Adrenal gland (tissue), 12 donors: ENCODE data around the gene B3GNT2. TPM values are rescaled to one million over a fixed set of nuclear protein-coding genes. Genes with fewer than 3 reads are reported as not detected.
A peak's percentile ranks its signal among the peaks of the same experiment; 100 is the strongest.
"Not testable (repeated sequence)": the region's sequence is repeated elsewhere in the genome, so short reads cannot be mapped to it uniquely, and the experiment has no call there.

Experiments
- DNase-seq, 7 donors: peaks; one replicate each; pipeline ENCODE4 v3.0.0-alpha.2; 2019 to 2020
- H3K27ac ChIP-seq, 5 donors: fragments of 200-600 bp; sonication (generic) in 4 of 5; 1 replicate in 3 of 5; 2 replicates in 2 of 5; pipeline versions ENCODE4 v1.5.1 to v1.8.0; 2016 to 2020; ENCODE audit warnings: mild to moderate bottlenecking in 1 of 5
- H3K27me3 ChIP-seq: fragments of 200-600 bp; 2 replicates; pipeline ENCODE4 v1.8.0; 2021
- H3K36me3 ChIP-seq, 2 donors: fragments of 200-600 bp; replicated peaks in 1 of 2; 1 replicate in 1 of 2; 2 replicates in 1 of 2; pipeline versions ENCODE4 v1.5.1 to v1.8.0; 2018 to 2022
- H3K4me1 ChIP-seq, 2 donors: fragments of 200-600 bp; replicated peaks in 1 of 2; 1 replicate in 1 of 2; 2 replicates in 1 of 2; pipeline versions ENCODE4 v1.5.1 to v1.8.0; 2018 to 2021
- H3K4me3 ChIP-seq, 4 donors: fragments of 200-600 bp; sonication (generic) in 3 of 4; one replicate each; pipeline ENCODE4 v1.5.1; 2016 to 2018
- H3K9me3 ChIP-seq, 3 donors: fragments of 200-600 bp; sonication (generic) in 1 of 3; replicated peaks in 1 of 3; 1 replicate in 2 of 3; 2 replicates in 1 of 3; pipeline versions ENCODE4 v1.5.1 to v1.8.0; 2016 to 2021
- POLR2A ChIP-seq, 2 donors: fragments of 450-650 bp; IDR thresholded peaks; one replicate each; pipeline ENCODE4 v1.6.1; 2017; ENCODE audit warnings: antibody characterized with exemption in 2 of 2, mild to moderate bottlenecking in 2 of 2, moderate library complexity in 1 of 2
- WGBS, 4 donors: extraction: QIAGEN DNeasy Blood & Tissue Kit in 2 of 4; methylation state at CpG; one replicate each; pipeline versions ENCODE4 v1.1.5 to v1.1.7; 2013 to 2017; 5-methylcytosine and 5-hydroxymethylcytosine counted together
- intact Hi-C, 2 donors: fragments of 100-400 bp; cut with DNase I; formaldehyde crosslinking; loops; one replicate each; pipeline versions ENCODE4 v1.14.1 to v1.15.0; 2022 to 2023
- polyA plus RNA-seq, 3 donors: library from polyadenylated mRNA; stranded (reverse); fragments of 200-250 nt in 2 of 3; fragments of 350-450 nt in 1 of 3; fragmentation: Illumina TruSeq in 1 of 3; extraction: RNeasy Lipid Tissue Mini Kit (QIAGEN cat#74804) in 1 of 3; gene quantifications; one replicate each; pipeline ENCODE4 v1.2.3, GENCODE V29; 2013 to 2014
- total RNA-seq, 9 donors: library from RNA; depleted of rRNA in 4 of 9; stranded (reverse); fragments of >200 nt in 4 of 9; fragments of 120-200 nt in 1 of 9; fragmentation: NEBNext Ultra II Directional in 1 of 9; extraction: Animal tissue kit (Norgen Biotek cat#: 25700) in 1 of 9; gene quantifications; one replicate each; pipeline versions ENCODE4 v1.1.0 to v1.2.4, GENCODE V29; 2013 to 2023
- TF ChIP-seq, protein P1 (sequence below), 6 experiments: fragments of 450-650 bp in 4 of 6; fragments of 200-600 bp in 2 of 6; sonication (generic) in 1 of 6; IDR thresholded peaks; 1 replicate in 5 of 6; 2 replicates in 1 of 6; pipeline versions ENCODE4 v1.5.1 to v1.8.0; 2016 to 2021; ENCODE audit warnings: antibody characterized with exemption in 6 of 6, mild to moderate bottlenecking in 2 of 6, moderate library complexity in 1 of 6
- donor health status: healthy with polysubstance abuse.
- donor health status: Bipolar disorder and iron deficiency.
- donor health status: DM: yes; HTN: yes; CAD: no.
- donor health status: DM: no; HTN: no; CAD: no.
- donor health status: DM: no; HTN: no; CAD: no.
- donor health status: DM: yes; HTN: yes; CAD: no.

The B3GNT2 gene
- total and polyA plus RNA-seq, 12 donors: 7.1 to 40.0 (median 18.4) TPM

- H3K4me1 ChIP-seq: no peaks in the 10 kb centered on the region
- H3K27me3 ChIP-seq: no peaks in the 10 kb centered on the region
- H3K9me3 ChIP-seq: no peaks in the 10 kb centered on the region
- no peak for DNase-seq
- no peak overlapping the region for H3K4me3 ChIP-seq
- H3K36me3 ChIP-seq: no peaks in the 10 kb centered on the region
- intact Hi-C loops: no loop called here
- no peak overlapping the region for H3K27ac ChIP-seq
- 78 to 83% (median 81%) methylated on average over 3 to 6 of the region's 6 CpGs for WGBS, 4 donors
- TF ChIP-seq, protein P1, sequence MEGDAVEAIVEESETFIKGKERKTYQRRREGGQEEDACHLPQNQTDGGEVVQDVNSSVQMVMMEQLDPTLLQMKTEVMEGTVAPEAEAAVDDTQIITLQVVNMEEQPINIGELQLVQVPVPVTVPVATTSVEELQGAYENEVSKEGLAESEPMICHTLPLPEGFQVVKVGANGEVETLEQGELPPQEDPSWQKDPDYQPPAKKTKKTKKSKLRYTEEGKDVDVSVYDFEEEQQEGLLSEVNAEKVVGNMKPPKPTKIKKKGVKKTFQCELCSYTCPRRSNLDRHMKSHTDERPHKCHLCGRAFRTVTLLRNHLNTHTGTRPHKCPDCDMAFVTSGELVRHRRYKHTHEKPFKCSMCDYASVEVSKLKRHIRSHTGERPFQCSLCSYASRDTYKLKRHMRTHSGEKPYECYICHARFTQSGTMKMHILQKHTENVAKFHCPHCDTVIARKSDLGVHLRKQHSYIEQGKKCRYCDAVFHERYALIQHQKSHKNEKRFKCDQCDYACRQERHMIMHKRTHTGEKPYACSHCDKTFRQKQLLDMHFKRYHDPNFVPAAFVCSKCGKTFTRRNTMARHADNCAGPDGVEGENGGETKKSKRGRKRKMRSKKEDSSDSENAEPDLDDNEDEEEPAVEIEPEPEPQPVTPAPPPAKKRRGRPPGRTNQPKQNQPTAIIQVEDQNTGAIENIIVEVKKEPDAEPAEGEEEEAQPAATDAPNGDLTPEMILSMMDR (IDR thresholded peaks at IDR 0.05): no peak
- no peak for TF ChIP-seq POLR2A (IDR thresholded peaks at IDR 0.05)
These were observed 38.9 kb upstream of the B3GNT2 start for GRCh38 chr2:62156861-62157496.

DNA sequence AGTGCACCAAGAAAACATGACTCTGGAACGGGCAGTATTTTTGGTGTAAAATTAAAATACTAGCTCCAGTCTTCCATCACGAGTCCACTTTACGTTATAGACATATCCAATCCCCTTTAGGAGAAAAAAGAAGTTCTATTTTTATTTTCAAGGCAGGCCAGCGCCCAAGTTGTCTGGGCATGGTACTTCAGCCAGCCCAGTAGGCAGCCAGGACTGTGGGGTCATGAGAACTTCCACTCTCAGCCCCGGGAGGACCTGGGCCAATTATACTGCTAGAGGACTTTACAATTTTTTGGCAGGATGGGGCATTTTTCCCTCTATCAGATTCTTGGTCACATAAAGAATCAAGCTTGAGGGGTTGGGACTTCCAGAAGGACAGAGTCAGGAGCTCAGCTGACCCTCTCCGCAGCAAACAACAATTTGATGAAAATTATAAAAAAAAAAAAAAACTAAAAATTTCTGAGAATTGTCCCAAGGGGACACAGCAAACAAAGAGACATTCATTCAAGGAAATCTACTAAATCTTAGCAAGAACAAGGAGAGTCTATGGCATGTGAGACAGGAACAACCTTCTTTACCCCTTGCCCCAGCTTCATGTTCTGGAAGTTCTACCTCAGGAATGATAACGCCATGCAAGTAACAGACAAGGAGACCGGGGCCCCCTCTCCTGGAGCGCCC is 37.3 kb upstream of the B3GNT2 start:
- no peaks in the 10 kb centered on the region for H3K4me1 ChIP-seq
- no peak for DNase-seq
- TF ChIP-seq, protein P1 (IDR thresholded peaks at IDR 0.05): no peak
- TF ChIP-seq POLR2A (IDR thresholded peaks at IDR 0.05): no peak
- no peaks in the 10 kb centered on the region for H3K27me3 ChIP-seq
- whole genome bisulfite sequencing, 4 donors: 85 to 93% (median 91%) methylated on average over 9 of the region's 9 CpGs
- H3K9me3 ChIP-seq: no peaks in the 10 kb centered on the region
- H3K4me3 ChIP-seq: no peak overlapping the region
- intact Hi-C loops: no loop called here
- no peak overlapping the region for H3K27ac ChIP-seq
- no peaks in the 10 kb centered on the region for H3K36me3 ChIP-seq

DNA sequence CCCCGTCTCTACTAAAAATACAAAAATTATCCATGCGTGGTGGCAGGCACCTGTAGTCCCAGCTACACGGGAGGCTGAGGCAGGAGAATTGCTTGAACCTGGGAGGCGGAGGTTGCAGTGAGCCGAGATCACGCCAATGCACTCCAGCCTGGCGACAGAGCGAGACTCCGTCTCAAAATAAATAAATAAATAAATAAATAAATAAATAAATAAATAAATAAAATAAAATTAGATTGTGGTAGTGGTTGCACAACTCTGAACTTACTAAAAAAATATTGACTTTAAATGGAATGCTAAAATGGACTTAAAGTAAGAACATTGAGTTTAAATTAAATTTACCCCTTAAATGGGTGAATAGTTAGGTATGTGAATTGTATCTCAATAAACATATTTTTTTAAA is 35.2 kb upstream of the B3GNT2 start:
- 94 to 99% (median 97%) methylated on average over 9 of the region's 9 CpGs for WGBS, 4 donors

DNA sequence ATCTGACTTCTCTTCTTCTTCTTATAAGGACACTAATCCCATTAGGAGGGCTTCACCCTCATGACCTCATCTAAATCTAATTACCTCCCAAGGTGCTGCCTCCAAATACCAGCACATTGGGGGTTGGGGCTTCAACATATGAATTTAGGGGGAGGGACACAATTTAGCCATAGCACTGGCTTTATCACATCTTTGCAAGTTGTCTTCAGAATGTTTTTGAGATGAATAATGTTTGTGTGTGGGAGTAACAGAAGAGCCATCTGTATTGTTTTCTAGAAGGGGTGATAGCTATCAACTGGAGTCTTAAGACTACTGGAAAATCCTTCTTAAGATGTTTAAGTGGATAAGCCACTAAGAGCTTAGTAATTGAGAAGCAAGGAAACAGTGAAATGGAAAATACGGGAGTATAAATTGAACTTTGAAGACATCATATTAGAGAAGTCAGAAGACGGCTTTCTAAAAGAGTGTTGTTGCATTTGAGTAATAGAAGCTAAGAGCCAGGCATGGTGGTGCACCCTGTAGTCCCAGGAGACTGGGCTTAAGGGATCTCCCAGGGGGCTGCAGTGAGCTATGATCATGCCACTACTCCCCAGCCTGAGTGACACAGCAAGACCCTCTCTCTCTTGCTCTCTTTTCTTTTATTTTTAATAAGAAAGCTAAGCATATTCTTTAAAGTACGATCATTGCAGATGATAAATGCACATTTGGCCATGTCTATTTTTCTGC is 32.6 kb upstream of the B3GNT2 start:
- 82 to 85% (median 83%) methylated on average over 3 of the region's 3 CpGs for WGBS, 4 donors
- H3K27ac ChIP-seq: no peak overlapping the region
- no peak overlapping the region for H3K4me3 ChIP-seq
- no peaks in the 10 kb centered on the region for H3K27me3 ChIP-seq
- DNase-seq: peak in 1 of 7 donors; percentile 21
- intact Hi-C loops: no loop called here
- H3K36me3 ChIP-seq: no peaks in the 10 kb centered on the region
- no peaks in the 10 kb centered on the region for H3K9me3 ChIP-seq
- TF ChIP-seq, protein P1 (IDR thresholded peaks at IDR 0.05): no peak
- no peak for TF ChIP-seq POLR2A (IDR thresholded peaks at IDR 0.05)
- no peaks in the 10 kb centered on the region for H3K4me1 ChIP-seq

More for the DNA sequence above, 35.2 kb upstream of the B3GNT2 start:
- H3K36me3 ChIP-seq, H3K4me1 ChIP-seq, H3K4me3 ChIP-seq, DNase-seq, H3K27ac ChIP-seq, H3K9me3 ChIP-seq, intact Hi-C loops, H3K27me3 ChIP-seq: not testable (repeated sequence)
